HT-29 (cell line): ENCODE measurements around the gene FANCC. TPM values are rescaled to one million over a fixed set of nuclear protein-coding genes. Genes with fewer than 3 reads are reported as not detected.

Experiments
- DNase-seq: peaks from one replicate; pipeline ENCODE4 v3.0.0-alpha.2; 2015; ENCODE audit warnings: low spot score
- total RNA-seq: library from RNA; depleted of rRNA; stranded (reverse); fragments of >200 nt; shearing (Covaris generic); gene quantifications from 2 replicates; pipeline ENCODE4 v1.2.3, GENCODE V29; 2014; rRNA removed

Gene FANCC, protein sequence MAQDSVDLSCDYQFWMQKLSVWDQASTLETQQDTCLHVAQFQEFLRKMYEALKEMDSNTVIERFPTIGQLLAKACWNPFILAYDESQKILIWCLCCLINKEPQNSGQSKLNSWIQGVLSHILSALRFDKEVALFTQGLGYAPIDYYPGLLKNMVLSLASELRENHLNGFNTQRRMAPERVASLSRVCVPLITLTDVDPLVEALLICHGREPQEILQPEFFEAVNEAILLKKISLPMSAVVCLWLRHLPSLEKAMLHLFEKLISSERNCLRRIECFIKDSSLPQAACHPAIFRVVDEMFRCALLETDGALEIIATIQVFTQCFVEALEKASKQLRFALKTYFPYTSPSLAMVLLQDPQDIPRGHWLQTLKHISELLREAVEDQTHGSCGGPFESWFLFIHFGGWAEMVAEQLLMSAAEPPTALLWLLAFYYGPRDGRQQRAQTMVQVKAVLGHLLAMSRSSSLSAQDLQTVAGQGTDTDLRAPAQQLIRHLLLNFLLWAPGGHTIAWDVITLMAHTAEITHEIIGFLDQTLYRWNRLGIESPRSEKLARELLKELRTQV
- 10.6 and 17.0 TPM in 2 replicates for total RNA-seq

DNA sequence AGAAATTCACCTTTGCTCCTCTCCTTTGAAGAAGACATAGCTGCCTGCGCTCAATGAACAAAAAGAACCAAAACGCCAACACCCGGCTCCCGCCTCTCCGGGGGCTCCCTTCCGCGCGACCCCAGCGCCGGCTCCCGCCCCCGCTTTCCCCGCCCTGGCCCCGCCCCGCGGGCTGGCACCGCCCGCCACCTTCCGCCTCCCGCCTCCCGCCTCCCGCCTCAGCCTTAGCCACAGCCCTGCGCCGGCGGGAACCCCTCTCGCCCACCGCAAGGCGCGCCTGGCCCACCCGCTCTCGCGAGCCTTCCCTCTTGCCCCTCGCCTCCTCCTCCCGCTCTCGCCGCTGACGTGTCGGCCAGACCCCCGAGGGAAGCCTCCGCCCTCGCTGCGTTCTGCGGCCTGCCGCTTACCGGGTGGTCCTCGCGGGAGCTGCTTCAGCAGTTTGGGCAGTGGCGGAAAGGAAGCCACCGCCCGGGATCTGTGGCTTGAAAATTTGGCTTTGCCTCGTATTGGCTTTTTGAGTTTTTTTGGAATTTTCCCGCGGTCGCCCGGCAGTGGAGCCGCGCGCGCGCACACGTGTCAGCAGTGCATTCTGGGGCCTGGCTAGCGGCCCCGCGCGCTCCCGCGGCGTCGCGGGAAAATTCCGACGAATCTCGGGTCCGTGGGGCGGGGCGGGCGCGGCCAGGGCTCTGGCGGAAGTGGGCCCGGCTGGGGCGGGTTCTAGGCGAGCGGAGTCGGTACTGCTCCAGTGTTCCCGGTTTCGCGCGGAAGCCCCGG lies at the start of gene FANCC:
Gene FANCC, minus strand, starts transcription at position 591 of the 774 bp plus-strand sequence. CDS start 68,418 bp downstream, outside the sequence.
- DNase-seq: peak; percentile 87

DNA sequence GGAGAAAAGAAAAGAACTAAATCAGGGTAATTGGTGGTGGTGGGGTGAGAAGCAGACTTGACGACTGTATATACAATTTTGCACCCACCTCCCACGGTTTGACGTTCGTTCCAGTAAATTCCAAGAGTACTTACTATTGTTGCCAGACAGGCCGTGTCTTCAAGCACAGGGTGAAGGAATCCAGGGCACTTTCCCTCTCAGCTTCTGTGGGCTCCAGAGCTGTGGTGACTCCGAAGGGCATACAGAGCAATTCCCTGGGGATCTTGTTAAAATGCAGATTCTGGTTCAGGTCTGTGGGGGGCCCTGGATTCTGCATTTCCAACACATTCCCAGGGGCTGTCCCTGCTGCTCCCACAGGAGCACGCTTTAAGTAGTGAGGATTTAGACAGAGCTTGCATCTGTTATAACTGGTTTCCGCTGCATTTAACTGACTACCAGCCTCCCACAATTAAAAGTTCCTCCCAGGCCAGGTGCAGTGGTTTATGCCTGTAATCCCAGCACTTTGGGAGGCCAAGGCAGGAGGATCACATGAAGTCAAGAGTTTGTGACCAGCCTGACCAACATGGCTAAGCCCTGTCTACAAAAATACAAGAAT lies 49.3 kb upstream of the FANCC start:
- DNase-seq: no peak

DNA sequence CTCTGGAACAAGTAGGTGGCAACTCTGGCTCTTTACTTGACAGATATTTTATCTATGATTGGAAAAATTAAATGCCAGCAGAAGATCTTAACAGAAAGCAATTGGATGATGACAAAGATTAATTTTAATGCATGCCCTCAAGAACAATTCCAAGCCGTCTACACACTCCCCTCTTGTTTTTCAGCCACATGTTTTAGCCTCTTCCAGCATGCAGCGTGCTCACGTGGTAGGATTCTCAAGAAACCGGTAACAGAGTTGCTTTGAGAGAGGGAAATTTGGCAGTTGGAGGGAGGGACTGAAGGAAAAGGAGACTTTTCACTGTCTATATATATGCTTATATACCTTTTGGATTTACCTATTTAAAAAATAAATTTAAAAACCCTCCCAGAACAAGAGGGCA lies 48.3 kb upstream of the FANCC start:
- DNase-seq: no peak

DNA sequence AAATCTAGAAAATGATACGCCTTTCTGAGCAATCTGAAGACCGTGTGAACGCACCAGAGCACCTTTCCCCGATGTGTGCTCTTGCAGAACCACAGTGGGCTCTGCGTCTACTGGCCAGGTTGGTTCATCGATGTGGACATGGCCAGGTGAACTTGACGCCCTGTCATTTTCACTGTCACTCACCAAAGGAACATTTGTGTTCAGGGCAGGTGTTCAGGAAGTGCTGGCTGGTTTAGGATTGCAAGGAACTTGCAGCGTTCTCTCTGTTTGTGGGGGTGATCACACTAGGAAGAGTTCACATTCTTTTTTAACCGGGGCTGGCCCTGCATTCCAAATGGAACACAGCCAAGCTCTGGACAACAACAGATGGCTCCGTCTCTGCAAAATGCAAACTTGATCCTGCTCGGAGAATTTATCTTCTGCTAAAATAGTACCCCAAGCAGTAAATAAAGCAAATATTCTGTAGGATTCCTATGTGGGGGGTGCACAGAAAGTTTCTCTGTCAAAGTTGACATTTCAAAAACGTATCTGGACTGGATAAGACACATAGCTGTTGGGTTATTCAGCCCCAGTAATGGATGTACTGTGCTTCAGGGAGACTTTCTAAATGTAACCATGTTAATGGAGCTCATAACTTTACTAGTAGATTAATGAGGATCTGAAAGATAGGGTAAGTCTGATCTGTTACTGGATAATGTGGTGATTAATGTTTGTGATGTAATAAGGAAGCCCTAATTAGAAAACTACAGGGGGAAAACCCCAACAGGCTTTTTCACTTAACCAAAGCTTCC lies 45.7 kb upstream of the FANCC start:
- DNase-seq: no peak

DNA sequence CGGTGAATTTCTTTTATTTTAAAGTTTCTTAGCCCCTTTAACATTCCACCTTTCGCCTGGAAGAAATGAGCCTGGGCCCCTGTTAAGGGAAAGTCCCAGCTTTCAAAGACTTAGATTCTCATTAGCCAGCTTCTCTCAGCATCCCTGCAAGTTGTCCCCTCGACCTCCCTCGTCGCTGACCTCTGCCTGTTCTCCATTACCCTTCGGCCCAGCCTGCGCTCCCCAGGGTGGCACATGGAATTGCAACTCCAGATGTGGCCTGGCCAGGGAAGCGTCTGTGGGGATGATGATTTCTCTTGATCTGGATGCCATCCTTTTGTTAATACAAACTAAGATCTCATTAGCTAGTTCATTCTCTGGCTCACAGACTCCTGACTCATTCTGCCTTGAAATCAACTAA lies 43.4 kb upstream of the FANCC start:
- no peak for DNase-seq

DNA sequence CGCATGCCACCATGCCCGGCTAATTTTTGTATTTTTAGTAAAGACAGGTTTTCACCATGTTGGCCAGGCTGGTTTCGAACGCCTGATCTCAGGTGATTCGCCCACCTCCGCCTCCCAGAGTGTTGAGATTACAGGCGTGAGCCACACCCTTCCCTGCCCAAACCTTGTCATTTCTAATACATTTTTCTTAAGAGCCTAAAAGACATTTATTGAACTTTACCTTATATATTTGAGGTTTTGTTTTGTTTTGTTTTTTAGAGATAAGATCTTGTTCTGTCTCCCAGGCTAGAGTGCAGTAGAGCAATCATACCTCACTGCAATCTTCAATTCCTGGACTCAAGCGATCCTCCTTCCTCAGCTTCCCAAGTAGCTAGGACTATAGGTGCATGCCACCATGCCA lies 39.8 kb upstream of the FANCC start:
- no peak for DNase-seq

DNA sequence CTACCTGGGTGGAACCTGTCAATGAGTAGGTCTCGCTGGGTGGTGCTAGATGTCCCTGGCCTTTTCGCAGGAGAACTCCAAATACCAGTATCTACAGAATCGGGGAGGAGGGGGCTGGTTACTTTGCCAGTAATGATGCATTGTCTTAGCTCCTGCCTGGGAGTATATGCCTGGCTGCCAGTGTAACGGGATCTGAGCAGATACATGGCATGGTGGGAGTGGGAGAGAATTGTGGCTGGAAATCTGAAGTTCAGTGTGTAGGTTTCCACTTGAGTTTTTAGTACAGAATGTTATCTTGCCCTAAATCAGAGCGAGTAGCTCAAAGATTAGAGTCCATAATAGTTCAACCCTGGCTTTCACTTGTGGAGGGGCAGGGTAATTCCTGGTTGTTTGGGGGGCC lies 38.0 kb upstream of the FANCC start:
- DNase-seq: no peak

DNA sequence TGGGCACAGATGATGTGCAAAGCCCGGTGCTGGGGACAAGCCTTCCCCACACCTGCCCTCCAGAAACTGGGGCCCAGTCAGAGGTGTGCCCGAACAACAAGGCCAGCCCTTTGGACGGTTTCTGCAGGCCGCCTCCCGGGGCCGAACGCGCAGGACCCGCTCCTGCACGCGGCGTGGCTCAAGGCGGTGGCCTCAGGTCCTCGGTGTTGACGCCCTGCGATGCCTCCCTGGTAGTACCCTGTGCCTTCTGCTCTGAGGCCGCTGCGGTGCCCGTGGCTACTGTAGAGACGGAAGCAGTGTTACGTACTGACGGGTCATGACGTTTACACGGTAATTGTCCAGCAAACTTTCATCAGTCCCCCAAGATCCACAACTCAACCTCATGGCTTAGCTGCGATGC lies 33.5 kb upstream of the FANCC start:
- no peak for DNase-seq

DNA sequence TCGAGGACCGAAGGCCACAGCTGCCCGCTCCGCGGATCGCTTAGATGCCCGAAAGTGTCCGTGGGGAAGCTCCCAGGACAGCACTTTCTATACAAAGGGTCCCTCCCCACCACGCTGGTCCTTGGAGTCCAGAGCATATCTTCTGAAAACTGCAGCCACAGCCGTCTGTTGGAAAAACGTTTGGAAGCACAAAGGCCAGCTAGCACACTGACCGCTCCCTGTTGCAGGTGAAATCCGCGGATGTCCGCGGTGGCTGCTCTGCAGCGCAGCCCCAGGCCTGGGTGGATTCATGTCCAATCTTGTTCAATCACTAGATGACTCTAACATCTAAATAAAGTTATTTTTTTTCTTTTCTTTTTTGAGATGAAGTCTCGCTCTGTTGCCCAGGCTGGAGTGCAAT lies 32.8 kb upstream of the FANCC start:
- no peak for DNase-seq

DNA sequence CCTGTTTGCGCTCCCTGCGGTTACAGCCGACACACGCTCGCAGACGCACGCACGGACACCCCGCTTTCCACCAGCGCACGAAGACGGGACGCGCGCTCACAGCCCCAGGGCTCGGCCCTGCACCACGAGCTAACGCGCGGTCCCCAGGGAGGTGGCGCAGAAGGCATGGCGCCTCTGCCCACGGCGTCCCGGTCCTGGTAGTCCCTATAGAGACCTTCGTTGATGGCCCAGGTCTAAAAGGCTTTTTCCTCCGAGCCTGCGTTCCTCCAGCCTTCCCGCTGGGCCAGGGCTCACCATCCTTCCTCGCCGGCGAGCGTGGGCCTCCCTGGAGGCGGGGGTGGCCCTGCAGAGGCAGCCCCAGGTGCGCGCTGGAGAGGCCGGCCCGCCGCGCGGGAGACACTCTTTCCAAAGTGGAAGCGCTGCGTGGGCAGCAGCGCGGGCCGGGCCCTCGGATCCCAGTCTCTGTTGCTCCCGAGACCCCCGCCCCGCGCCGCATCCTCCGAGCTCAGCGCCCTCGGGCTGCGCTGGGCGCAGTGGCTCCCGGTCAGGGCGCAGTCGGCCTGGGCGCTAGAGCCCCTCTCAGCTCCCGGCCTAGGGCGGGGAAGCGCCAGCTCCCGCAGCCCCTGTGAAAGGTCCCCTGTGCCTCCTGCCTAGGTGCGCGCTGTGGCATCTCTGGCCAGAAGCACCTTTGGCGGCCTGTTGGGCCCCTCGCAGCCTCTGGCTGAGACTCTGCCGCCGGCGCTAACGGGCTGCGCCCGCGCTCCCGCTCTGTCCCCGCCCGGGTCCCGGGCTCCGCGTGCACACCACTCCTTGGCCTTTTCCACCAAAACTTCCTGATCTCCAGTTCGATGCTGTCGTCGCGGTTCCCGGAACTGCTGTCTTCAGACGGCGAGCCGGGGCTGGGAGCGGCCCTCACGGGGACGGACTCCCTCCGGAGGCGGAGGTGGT lies 31.9 kb upstream of the FANCC start:
- no peak for DNase-seq

DNA sequence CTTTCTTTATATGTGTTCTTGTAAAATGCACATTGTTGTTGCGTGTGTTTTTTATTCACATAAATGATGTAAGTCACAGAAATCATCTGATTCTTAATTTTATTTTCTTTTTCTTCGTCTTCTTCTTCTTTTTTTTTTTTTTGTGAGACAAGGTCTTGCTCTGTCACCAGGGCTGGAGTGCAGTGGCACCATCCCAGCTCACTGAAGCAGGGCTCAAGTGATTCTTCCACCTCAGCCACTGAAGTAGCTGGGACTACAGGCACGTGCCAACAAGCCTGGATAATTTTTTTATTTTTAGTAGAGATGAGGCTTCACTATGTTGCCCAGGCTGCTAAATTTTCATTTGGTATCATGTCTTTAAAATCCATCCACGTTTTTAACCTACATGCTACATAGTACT lies 28.5 kb upstream of the FANCC start:
- no peak for DNase-seq

DNA sequence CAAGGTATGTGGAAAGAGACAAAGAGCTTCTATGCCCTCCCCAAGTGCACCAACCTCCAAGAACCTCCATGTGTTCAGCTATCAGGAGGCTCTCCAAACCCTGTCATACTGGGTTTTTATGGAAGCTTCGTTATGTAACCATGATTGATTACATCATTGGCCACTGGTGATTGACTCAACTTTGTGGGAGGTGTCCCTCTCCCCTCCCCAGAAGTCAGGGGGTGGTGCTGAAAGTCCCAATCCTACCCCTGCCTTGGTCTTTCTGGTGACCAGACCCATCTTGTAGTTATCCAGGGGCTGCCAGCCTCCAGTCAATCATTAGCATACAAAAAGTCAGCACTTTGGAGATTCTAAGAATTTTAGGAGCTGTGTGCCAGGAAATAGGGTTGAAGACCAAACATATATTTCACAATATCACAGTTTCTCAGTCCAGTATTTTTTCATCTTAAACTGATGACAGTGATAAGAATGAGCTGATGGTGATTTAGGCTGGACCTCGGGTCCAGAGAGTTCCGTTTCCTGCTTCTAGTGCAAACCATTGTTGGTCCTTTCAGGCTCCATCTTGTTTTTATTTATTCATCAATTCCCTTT lies 27.3 kb upstream of the FANCC start:
- no peak for DNase-seq

DNA sequence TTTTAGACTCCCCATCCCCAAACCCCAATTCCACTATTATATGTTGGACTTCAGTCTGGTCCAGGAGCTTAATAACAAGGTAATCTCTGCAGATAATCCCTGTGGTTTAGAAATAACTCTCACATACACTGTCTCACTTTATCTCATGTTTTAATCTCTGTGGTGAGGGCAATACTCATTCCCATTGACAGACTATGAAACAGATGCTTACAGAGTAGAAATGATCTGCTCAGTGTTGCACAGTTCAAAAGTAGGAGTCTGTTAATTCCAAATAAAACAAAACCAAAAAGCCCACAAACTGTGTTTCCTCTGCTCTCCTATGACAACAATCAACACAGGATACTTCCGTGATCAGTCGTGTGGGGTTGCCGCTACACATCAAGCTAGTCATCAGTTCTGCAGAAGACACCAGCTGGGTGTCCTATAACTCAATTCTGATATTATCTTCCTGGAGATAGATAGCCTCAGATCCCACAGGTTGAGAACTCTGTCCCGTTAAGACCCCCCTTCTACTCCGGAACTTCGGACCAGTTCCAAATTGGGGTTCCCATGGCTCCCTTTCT lies 26.3 kb upstream of the FANCC start:
- DNase-seq: no peak

DNA sequence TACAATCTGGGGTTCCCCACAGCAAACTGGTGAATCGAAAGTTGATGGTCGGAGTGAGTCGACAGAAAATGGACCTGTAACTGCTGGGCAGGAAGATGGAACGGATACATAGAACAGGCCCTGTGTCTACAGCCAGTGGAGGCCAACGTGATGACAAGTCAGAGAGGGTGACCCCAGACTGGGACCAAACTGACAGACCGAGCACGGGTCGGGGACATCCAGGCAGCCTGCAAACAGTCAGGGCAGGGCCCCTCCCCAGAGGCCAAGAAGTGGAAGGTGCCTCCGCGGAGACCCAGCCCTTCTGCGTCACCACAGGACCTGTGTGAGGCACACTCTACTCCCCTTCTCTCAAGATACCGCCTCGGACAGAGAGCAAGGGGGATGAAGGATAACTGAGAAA lies 25.1 kb upstream of the FANCC start:
- DNase-seq: no peak

DNA sequence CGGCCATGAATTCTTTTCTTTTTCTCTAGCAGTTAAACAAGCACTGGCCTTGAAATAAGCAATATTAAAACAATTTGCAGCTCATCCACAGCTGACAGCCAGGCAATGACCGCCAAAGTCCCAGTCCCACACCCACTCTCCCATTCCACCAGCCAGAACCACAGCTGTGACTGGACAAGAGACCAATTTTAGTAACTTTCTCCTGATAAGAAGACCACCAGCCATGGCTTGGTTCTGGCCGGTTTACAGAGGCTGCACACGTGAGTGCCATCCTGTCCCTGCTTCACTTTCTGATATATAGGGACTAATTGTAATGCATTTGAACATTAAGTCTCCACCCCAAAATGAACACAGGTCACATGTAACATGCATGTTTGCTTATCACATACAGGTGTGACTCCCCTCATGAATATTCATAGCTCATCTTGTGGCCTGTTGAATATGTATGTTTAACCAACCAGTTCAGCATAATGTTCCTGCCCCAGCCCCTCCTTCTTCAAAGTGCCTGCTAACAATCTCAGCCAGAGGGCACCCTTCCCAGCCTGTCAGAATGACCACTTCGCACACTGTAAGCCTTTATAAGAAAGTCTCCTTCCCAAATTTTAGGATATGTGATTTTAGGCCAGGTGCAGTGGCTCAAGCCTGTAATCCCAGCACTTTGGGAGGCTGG lies 23.9 kb upstream of the FANCC start:
- DNase-seq: peak; percentile 49

DNA sequence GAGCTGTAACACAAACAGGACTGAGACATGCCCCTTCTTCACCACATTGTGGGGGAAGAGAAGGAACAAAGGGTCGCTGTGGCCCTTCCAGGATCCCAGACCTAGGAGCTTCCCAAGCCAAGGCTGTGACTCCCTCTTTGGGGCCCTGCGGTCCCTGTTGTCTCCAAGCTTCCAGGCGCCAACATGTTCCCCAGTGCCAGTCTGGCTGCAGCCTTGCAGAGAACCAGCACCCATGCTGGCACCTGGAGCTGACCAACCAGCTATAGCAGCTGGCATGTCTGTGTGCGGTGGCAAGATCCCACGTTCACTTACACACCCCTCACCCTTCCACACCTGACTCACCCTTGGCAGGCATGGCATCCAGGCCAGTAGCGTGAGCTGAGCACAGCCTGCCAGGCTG lies 20.7 kb upstream of the FANCC start:
- no peak for DNase-seq

DNA sequence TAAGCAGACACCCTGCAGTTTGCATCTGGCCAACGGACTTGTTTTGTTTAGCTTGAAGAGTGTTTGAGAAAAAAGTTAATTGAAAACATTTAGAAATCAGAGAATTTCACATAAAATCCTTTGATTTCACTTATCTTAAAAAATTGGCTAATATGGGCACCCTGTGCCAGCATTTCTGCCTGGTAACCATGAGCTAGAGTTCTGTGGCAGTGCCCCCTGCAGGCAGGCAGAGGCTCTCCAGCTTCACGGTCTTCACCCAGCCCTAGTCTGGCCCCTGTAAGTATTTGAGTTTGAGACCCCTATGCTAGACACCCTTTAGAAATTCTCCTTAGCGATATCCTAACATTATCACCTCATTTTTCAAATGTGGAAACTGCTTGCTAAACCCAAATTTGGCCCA lies 18.8 kb upstream of the FANCC start:
- DNase-seq: peak; percentile 36

DNA sequence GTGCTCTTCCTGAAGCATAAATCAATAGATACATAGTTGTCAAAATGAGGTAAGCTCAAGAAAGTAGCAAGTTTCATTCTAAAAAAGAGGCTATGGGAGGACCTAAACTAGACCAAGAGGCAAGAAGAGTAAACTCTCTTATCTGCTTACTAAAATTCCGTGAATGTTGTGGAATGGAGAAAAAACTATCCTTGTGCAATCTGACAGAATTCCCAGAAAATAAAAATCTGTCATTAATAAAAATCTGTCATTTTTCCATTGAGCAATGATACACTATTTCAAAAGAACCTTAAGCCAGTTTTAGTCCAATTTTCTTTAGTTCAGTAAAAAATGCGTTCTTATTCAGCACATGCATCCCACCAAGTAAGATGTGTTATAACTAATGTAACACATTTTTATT lies 15.9 kb upstream of the FANCC start:
- DNase-seq: no peak

DNA sequence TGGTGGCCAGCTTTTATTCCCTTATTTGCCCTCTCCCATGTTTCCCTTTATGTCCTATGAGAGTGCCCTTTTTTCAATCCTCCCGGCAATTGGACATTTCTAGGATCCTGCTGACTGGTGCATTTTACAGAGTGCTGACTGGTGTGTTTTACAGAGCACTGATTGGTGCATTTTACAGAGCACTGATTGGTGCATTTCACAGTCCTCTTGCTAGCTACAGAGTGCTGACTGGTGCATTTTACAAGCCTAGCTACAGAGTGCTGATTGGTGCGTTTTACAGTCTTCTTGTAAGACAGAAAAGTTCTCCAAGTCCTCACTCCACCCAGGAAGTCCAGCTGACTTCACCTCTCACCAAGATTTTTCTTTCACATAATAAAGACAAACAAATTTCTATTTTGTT lies 15.4 kb upstream of the FANCC start:
- no peak for DNase-seq
